ENCODE measurements around the gene TPST1.
A peak's percentile ranks its signal among the peaks of the same experiment; 100 is the strongest.

Gene TPST1

GRCh38 chr7:66176914-66177313, 28.2 kb upstream of the TPST1 start:
- no peak overlapping the region for H3K4me3 ChIP-seq (ENCODE audit: low read depth in 1 of 2, low read length in 1 of 2)

DNA sequence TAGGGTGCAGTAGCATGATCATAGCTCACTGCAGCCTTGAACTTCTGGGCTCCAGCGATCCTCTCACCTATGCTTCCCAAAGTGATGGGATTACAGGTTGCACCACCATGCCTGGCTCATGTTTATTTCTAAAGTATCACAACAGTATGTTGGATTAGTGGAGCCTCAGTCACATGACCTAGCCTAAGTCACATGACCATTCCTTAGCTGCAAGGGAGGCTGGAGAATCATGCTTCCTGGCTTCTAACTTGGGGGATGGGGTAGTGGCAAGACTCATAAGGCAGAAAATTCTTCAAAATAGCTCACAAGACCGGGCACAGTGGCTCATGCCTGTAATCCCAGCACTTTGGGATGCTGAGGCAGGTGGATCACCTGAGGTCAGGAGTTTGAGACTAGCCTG, 26.9 kb upstream of the TPST1 start:
- Histone ChIP-seq H3K4me1 (ENCODE audit: control insufficient read depth in 1 of 2, insufficient read depth in 1 of 2, low read depth in 1 of 2, low read length in 1 of 2) (peaks cover 6% of the 10 kb centered on the region in 2 experiments), H3K27ac (no peak overlapping the region), H3K4me3 (ENCODE audit: low read depth in 1 of 2, low read length in 1 of 2) (no peak overlapping the region), H3K9me3 (no peaks in the 10 kb centered on the region), H3K27me3 (no peaks in the 10 kb centered on the region), H3K36me3 (no peaks in the 10 kb centered on the region)
- TF ChIP-seq CTCF (IDR thresholded peaks at IDR 0.05), result no peak

More at GRCh38 chr7:66176914-66177313, 28.2 kb upstream of the TPST1 start:
- Histone ChIP-seq H3K27me3 (no peaks in the 10 kb centered on the region), H3K36me3 (no peaks in the 10 kb centered on the region), H3K4me1 (ENCODE audit: control insufficient read depth in 1 of 2, insufficient read depth in 1 of 2, low read depth in 1 of 2, low read length in 1 of 2) (no peaks in the 10 kb centered on the region), H3K27ac (no peak overlapping the region), H3K9me3 (no peaks in the 10 kb centered on the region)
- TF ChIP-seq CTCF (IDR thresholded peaks at IDR 0.05), result no peak

DNA sequence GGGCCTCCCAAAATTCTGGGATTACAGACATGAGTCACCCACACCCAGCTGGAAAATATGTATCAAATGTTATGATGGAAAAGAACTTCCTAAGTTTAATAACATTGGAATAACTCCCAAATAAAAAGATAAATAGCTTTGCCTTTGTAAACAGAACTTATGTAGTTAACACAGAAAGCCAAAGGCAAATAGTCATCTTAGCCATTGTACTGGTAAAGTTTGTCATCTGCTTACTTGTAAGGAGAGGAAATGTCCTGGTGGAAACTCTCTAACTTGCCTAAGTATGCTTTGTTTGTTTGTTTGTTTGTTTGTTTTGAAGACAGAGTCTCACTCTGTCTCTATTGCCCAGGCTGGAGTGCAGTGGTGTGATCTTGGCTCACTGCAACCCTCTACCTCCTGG, 23.8 kb upstream of the TPST1 start:
- Histone ChIP-seq H3K36me3 (no peaks in the 10 kb centered on the region), H3K9me3 (no peaks in the 10 kb centered on the region), H3K4me1 (ENCODE audit: control insufficient read depth in 1 of 2, insufficient read depth in 1 of 2, low read depth in 1 of 2, low read length in 1 of 2) (peaks cover 9 to 10% of the 10 kb centered on the region in 2 experiments), H3K27me3 (no peaks in the 10 kb centered on the region), H3K27ac (no peak overlapping the region), H3K4me3 (ENCODE audit: low read depth in 1 of 2, low read length in 1 of 2) (no peak overlapping the region)
- no peak for TF ChIP-seq CTCF (IDR thresholded peaks at IDR 0.05)

- TF ChIP-seq CTCF (IDR thresholded peaks at IDR 0.05), result no peak
- H3K27me3 ChIP-seq, result no peaks in the 10 kb centered on the region
- no peak overlapping the region for H3K27ac ChIP-seq
- no peaks in the 10 kb centered on the region for H3K36me3 ChIP-seq
- no peaks in the 10 kb centered on the region for H3K9me3 ChIP-seq
- peaks cover 9 to 10% of the 10 kb centered on the region in 2 experiments for H3K4me1 ChIP-seq (ENCODE audit: control insufficient read depth in 1 of 2, insufficient read depth in 1 of 2, low read depth in 1 of 2, low read length in 1 of 2)
- no peak overlapping the region for H3K4me3 ChIP-seq (ENCODE audit: low read depth in 1 of 2, low read length in 1 of 2)
These were observed 23.3 kb upstream of the TPST1 start for GRCh38 chr7:66181845-66182244.

- TF ChIP-seq CTCF (IDR thresholded peaks at IDR 0.05), result no peak
- H3K27me3 ChIP-seq, result no peaks in the 10 kb centered on the region
- H3K27ac ChIP-seq, result peak overlapping the region; percentile 58
- H3K9me3 ChIP-seq, result no peaks in the 10 kb centered on the region
- no peaks in the 10 kb centered on the region for H3K36me3 ChIP-seq
- H3K4me1 ChIP-seq (ENCODE audit: control insufficient read depth in 1 of 2, insufficient read depth in 1 of 2, low read depth in 1 of 2, low read length in 1 of 2), result peaks cover 9 to 10% of the 10 kb centered on the region in 2 experiments
- H3K4me3 ChIP-seq (ENCODE audit: low read depth in 1 of 2, low read length in 1 of 2), result no peak overlapping the region
These were observed 22.2 kb upstream of the TPST1 start for GRCh38 chr7:66182920-66183319.

GRCh38 chr7:66183700-66184099, 21.4 kb upstream of the TPST1 start:
- no peak for TF ChIP-seq CTCF (IDR thresholded peaks at IDR 0.05)
- no peaks in the 10 kb centered on the region for H3K36me3 ChIP-seq
- H3K4me1 ChIP-seq (ENCODE audit: control insufficient read depth in 1 of 2, insufficient read depth in 1 of 2, low read depth in 1 of 2, low read length in 1 of 2), result peaks cover 9 to 10% of the 10 kb centered on the region in 2 experiments
- H3K27me3 ChIP-seq, result no peaks in the 10 kb centered on the region
- H3K27ac ChIP-seq, result no peak overlapping the region
- H3K4me3 ChIP-seq (ENCODE audit: low read depth in 1 of 2, low read length in 1 of 2), result no peak overlapping the region
- H3K9me3 ChIP-seq, result no peaks in the 10 kb centered on the region
